ENCODE data around the gene METTL21C.

GRCh38 chr13:102680842-102681740 lies 13.8 kb downstream of the METTL21C start:
- TF ChIP-seq EP300 (IDR thresholded peaks at IDR 0.05; ENCODE audit: borderline replicate concordance) (no peak), TCF12 (IDR thresholded peaks at IDR 0.05; ENCODE audit: low read depth) (no peak), REST (IDR thresholded peaks at IDR 0.05; ENCODE audit: low read depth) (no peak), USF1 (IDR thresholded peaks at IDR 0.05) (no peak), CEBPB (IDR thresholded peaks at IDR 0.05) (no peak), TEAD4 (IDR thresholded peaks at IDR 0.05) (no peak), RAD21 (IDR thresholded peaks at IDR 0.05; ENCODE audit: low read depth) (no peak), YY1 (IDR thresholded peaks at IDR 0.05; ENCODE audit: low read depth) (no peak), MAX (IDR thresholded peaks at IDR 0.05) (no peak)
